AG09309 (cell line): Measurements from ENCODE around the gene CLBA1.

ENCODE experiments used
- DNase-seq: peaks from one replicate; pipeline ENCODE4 v3.0.0-alpha.2; 2010; ENCODE audit warnings: low read depth
- H3K4me3 ChIP-seq: 2 replicates; pipeline ENCODE4 v1.5.1; 2011; ENCODE audit warnings: mild to moderate bottlenecking, low read depth, low read length, moderate library complexity; ENCODE audit not compliant: control insufficient read depth
- CTCF ChIP-seq: IDR thresholded peaks from 2 replicates; pipeline ENCODE4 v1.5.1; 2011; ENCODE audit warnings: mild to moderate bottlenecking, low read depth, low read length, inconsistent platforms; ENCODE audit not compliant: insufficient read depth, control insufficient read depth; ENCODE audit errors: missing control alignments

Gene CLBA1

GRCh38 chr14:104974146-104974541, 11.4 kb upstream of the CLBA1 start:
- DNase-seq: no peak
- TF ChIP-seq CTCF: no peak
- H3K4me3 ChIP-seq: no peak overlapping the region

GRCh38 chr14:104974665-104975390, 10.8 kb upstream of the CLBA1 start:
- no peak for DNase-seq
- no peak for TF ChIP-seq CTCF
- H3K4me3 ChIP-seq: no peak overlapping the region

DNA sequence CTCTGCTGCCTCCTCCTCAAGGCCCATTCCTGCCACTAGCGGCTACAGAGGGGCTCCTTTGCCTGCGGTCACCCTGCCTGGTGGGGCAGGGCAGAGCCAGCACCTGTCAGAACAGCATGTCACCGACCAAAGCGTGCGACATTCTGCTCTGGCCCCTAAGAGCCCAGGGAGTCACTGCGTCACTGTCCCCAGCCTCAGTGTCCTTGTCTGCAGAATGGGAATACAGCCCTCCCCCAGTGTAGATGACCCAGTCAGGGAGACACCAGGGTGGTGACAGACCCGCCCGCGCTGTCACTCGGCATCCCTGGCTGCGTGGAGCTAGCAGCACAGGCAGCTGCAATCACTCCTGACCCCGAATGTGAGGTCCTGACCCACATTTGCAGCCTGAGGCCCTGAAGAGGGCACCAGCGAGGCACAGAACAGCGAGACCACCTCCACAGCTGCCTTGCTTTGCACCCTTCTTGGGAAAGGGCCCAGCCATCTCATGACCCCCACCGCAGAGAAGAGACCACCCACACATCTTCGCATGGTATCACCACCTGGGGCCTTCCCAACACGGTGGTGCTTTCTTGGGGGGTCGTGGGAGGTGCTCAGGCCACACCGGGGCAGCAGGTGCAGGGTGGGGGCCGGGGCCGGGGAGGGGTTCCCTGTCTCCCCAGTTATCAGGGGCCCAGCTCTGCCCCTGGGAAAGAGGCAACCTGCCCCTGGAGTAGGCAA, 9.9 kb upstream of the CLBA1 start:
- TF ChIP-seq CTCF: no peak
- H3K4me3 ChIP-seq: no peak overlapping the region
- no peak for DNase-seq

DNA sequence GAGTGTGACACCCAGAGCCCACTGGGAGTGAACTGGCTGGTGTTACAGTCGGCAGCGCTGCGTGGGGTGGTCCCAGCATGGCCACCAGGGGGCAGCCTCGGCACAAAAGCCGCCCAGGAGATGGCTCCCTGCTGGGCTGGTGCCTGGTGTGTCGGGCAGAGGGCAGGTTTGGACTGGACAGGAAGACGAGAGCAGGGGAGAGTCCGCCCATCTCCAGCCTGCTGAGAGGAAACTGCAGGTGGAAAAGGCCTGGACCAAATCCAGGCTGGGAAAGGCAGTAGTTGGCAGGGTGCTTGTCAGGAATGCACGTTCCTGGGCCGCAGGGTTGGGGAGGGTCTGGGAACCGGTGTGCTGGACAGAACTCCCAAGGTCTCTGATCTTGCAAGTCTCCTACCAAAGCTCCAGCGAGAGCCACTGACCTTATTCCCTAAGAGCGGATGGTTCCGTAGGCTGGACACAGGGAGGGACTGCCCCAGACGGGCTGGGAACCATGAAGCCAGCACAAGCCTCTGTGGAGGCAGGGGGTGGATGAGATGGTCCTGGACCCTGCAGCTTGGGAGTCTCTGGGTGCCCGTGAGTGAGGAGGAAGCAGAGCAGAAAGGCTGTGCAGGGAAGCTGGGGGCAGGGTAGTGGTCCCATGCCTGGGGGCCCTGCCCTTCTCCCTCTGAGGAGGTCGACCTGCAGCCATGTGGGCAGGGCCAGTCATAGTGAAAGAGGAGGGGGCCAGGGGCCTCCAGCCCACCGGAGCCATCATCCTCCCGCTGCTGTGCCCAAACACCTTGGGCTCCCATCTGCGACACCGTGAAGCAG, 9.2 kb upstream of the CLBA1 start:
- H3K4me3 ChIP-seq: no peak overlapping the region
- peak; percentile 96 for TF ChIP-seq CTCF
- DNase-seq: no peak

GRCh38 chr14:104977008-104977680, 8.4 kb upstream of the CLBA1 start:
- no peak for TF ChIP-seq CTCF
- no peak for DNase-seq
- H3K4me3 ChIP-seq: peak overlapping the region; percentile 33

DNA sequence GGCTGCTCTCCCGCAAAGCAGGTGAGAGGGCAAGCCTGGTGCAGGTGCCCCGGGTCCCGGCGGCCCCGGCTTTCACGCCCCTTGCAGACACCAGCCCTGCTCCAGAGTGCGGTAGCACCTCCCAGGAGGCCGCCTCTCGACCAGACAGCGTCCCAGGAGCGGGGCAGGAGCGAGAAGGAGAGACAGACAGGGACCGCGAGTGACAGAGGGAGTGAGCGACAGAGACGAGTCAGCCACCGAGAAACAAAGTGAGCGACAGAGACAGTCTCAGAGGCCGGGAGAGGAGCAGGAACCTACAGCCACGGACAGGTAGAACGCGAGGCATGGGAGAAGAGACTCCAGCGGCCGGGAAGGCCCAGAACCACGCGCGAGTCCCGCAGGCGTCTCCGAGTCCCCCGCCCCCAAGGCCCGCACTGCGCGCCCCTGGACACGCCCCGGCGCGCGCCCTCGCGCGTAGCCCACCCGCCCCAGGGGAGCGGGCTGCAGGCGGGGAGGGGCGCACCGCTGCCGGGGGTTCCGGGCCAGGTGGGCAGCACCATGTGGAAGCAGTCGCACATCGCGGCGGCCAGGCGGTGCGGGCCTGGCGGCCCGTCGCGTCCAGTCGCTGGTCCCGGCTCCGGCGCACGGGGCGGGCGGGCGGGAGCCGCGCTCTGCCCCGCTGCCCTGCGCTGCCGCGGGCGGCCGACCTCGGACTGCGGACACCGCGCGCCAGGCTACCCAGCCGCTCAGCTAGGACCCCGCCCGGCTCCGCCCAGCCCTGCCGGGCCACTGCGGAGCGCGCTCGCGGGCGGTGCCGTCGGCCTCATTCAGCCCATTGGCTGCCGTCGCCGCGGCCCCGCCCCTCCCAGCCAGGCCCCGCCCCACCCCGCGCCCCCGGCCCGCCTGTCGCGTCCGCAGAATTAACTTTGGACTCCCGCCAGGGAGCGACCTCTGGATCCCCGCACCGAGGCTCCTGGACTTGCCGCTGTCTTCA, 7.6 kb upstream of the CLBA1 start, which contains the start of gene AHNAK2:
AHNAK2 (minus strand) TSS at position 694 of the 973 bp plus-strand sequence; CDS start at position 557, 137 bp downstream.
- no peak for DNase-seq
- no peak for TF ChIP-seq CTCF
- H3K4me3 ChIP-seq: peak within 1 kb of the TSS; percentile 33
